GM12874 (cell line): ENCODE results near the gene SYNGR3.
A peak's percentile ranks its signal among the peaks of the same experiment; 100 is the strongest.

ENCODE experiments used
- TF ChIP-seq, protein P1 (sequence below): IDR thresholded peaks from 2 replicates; pipeline ENCODE4 v1.5.1; 2011; ENCODE audit warnings: low read depth, mild to moderate bottlenecking, control low read depth, low read length, moderate library complexity; ENCODE audit not compliant: insufficient read depth

SYNGR3 gene

DNA sequence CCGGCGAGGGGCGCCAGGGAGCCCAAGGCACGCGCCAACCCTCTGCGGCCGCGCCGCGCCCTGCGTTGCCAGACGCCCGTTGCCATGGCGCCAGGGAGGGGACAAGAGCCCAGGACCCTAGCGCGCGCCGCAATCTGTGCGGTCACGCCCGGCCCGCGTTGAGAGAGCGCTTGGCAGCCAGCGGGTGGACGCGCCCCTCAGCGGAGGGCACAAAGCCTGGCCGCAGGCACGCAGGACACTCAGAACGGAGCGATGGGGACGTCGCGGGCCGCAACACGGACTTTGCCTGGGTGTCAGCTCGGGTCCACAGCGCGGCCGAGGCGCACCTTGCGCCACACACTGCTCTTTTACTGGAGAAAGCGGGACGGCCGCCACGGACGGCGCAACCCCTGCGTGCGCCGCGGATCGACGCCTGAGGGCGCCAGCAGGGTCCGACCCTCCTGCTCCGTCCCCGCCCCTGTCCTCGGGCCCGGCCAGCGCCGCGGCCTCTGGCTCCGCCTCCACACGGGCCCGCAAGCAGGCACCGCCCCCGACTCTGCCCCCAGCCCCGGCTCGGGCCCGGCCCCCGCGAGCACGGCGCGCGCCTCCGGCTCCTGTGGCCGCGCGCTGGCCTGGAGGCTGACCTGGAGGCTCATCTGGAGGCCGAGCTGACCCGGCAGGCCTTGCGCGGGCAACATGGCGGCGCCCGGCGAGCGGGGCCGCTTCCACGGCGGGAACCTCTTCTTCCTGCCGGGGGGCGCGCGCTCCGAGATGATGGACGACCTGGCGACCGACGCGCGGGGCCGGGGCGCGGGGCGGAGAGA is 6.0 kb upstream of the SYNGR3 start, which contains the start of gene GFER:
GFER (plus strand) TSS at position 650 of the 803 bp plus-strand sequence; CDS start at position 676, 26 bp downstream.
- TF ChIP-seq, protein P1, sequence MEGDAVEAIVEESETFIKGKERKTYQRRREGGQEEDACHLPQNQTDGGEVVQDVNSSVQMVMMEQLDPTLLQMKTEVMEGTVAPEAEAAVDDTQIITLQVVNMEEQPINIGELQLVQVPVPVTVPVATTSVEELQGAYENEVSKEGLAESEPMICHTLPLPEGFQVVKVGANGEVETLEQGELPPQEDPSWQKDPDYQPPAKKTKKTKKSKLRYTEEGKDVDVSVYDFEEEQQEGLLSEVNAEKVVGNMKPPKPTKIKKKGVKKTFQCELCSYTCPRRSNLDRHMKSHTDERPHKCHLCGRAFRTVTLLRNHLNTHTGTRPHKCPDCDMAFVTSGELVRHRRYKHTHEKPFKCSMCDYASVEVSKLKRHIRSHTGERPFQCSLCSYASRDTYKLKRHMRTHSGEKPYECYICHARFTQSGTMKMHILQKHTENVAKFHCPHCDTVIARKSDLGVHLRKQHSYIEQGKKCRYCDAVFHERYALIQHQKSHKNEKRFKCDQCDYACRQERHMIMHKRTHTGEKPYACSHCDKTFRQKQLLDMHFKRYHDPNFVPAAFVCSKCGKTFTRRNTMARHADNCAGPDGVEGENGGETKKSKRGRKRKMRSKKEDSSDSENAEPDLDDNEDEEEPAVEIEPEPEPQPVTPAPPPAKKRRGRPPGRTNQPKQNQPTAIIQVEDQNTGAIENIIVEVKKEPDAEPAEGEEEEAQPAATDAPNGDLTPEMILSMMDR, result peak; percentile 56

DNA sequence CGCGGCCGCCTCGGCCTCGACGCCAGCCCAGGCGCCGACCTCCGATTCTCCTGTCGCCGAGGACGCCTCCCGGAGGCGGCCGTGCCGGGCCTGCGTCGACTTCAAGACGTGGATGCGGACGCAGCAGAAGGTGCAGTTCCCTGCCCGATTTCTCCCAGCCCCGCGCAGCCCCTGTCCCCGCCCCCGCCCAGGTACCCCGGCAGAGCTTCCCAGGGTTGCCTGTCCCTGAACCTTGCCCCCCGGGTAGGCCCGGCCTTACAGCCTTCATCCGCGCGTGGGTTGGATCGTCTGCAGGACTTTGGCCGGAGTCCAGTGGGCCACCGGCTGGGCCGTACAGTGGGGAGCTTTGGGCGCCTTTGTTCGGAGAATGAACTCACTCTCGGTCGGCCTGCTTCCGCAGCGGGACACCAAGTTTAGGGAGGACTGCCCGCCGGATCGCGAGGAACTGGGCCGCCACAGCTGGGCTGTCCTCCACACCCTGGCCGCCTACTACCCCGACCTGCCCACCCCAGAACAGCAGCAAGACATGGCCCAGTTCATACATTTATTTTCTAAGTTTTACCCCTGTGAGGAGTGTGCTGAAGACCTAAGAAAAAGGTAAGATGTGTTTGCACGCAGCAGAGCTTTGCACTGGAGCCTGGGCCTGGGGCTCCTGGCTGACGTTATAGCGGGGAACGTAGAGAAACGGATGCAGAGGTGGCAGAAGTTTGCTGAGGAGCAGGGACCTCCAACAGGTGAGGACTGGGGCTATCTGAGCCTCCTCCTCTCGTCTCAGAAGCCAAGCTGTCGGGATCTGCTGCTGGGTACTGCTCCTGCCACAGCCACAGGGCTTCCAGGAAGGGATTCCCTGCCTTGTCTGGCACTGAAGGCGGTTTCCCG is 5.2 kb upstream of the SYNGR3 start:
- TF ChIP-seq, protein P1, result no peak

DNA sequence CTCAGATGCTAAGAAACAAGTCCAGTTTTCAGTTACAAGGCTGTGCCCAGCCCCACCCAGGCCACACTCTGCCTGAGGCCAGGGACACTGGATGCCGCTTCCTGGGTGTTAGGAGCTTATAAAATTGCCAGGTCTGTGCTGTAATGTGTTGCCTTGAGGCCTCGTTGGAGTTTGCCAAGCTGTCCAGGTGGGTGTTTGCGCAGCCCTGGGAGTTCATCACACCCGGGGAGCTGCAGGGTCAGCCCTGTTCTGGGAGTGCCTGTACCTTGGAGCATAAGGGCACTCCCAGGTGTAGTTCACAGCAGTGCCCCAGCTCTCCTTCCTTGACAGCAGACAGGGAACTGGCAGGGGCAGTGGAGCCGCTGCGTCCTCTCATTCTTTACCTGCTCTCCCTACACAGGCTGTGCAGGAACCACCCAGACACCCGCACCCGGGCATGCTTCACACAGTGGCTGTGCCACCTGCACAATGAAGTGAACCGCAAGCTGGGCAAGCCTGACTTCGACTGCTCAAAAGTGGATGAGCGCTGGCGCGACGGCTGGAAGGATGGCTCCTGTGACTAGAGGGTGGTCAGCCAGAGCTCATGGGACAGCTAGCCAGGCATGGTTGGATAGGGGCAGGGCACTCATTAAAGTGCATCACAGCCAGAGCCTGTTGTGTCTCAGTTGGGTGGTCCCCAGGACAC is 4.2 kb upstream of the SYNGR3 start:
- TF ChIP-seq, protein P1, result no peak

DNA sequence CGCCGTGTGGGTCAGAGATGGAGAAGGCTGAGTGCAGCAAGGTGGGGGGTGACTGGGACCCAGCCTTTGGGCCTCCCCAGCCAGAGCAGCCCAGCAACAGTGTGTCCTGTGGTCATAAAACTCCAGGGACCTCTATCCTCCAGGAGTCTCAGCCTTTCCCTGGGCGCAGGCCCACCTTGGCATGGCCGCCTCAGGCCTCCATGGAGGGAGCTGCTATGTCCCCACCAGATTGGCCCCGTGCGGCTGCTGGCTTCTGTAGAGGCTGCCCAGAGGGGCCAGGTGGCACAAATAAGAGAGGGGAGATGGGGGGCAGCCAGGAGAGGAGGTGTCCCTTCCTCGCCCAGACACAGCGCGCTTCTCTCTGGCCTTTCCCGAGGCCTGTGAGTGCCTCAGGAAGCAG is 2.6 kb upstream of the SYNGR3 start:
- TF ChIP-seq, protein P1, result no peak

DNA sequence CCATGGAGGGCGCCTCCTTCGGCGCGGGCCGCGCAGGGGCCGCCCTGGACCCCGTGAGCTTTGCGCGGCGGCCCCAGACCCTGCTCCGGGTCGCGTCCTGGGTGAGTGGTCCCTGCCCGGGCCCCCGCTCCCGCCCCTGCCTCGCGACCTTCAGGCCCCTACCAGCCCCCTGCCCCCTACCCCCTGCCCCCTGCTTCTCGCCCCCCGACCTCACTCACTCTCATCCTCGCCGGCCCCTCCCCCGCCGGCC is 256 bp downstream of the SYNGR3 start:
- TF ChIP-seq, protein P1, result no peak

DNA sequence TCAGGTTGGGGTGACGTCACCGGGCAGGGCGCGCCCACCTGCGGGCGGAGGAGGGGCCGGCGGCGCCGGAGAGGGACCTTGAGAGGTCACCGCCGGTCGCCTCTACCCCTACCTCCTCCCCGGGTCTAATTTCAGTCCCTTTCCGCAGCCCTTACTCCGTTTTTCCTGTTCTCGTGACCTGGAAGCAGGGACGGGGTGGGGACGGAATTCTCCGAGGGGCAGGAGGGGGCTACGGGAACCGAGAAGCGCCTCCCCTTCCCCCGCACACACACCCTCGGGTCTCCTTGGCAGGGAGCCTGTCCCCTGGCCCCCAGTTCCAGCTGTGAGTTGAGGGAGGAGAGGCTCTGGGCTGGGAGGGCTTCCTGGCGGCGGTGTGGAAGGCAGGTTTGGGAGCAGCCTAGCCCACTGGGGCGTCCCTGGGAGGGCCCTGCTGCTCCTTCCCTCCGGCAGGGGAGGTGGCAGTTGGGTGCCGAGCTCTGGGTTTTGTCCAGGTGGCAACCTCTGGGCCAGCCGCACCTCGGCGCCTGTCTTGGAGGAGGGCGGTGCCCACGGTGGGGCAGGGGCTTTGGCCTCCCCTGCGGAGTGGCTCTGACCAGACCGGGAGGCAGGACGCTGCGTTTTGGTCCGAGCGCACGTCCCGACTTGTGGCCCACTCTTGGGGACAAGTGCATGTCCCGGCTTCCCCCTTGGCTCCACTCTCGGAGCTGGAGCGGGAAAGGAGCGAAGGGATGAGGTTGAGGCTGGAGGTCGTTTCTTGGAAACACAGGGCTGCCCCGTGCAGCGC is 773 bp downstream of the SYNGR3 start:
- TF ChIP-seq, protein P1, result no peak
